SW 1271 (cell line): ENCODE data around the gene ARL3.
A peak's percentile ranks its signal among the peaks of the same experiment; 100 is the strongest.
"Not testable (repeated sequence)": the region's sequence is repeated elsewhere in the genome, so short reads cannot be mapped to it uniquely, and the experiment has no call there.

Experiments used
- DNase-seq, 2 experiments: peaks; one replicate each; lab custom pipeline; 2025; lab: John Stamatoyannopoulos, UW

ARL3 gene

GRCh38 chr10:102713814-102714620, at the start of gene ARL3:
Gene ARL3, minus strand, starts transcription at chr10:102714397. Its CDS starts 122 bp downstream, at chr10:102714275.
- DNase-seq, result peak; percentile 92 to 96

GRCh38 chr10:102763037-102763607, 48.9 kb upstream of the ARL3 start:
- DNase-seq, result no peak

- DNase-seq, result no peak
These were observed 48.3 kb upstream of the ARL3 start for GRCh38 chr10:102762401-102763015.

- DNase-seq, result no peak
These were observed 47.8 kb upstream of the ARL3 start for GRCh38 chr10:102761981-102762380.

- DNase-seq, result no peak
These were observed 45.5 kb upstream of the ARL3 start for GRCh38 chr10:102759497-102760210.

GRCh38 chr10:102758933-102759262, 44.7 kb upstream of the ARL3 start:
- not testable (repeated sequence) for DNase-seq

- DNase-seq, result no peak
These were observed 44.2 kb upstream of the ARL3 start for GRCh38 chr10:102758240-102758932.

GRCh38 chr10:102757323-102757722, 43.1 kb upstream of the ARL3 start:
- DNase-seq, result no peak

- no peak for DNase-seq
These were observed 39.5 kb upstream of the ARL3 start for GRCh38 chr10:102753718-102754117.

- DNase-seq, result peak in 1 of 2 experiments; percentile 26
These were observed 38.9 kb upstream of the ARL3 start for GRCh38 chr10:102752934-102753664.

GRCh38 chr10:102752266-102752930, 38.2 kb upstream of the ARL3 start:
- DNase-seq, result no peak

GRCh38 chr10:102745157-102745556, 31.0 kb upstream of the ARL3 start:
- DNase-seq, result no peak

- DNase-seq, result peak in 1 of 2 experiments; percentile 21
These were observed 30.3 kb upstream of the ARL3 start for GRCh38 chr10:102744374-102745051.

- peak; percentile 94 to 99 for DNase-seq
These were observed 29.6 kb upstream of the ARL3 start, which contains the start of gene WBP1L for GRCh38 chr10:102743588-102744373. Gene WBP1L, plus strand, starts transcription at chr10:102743948. Its CDS starts 106 bp downstream, at chr10:102744054.

- DNase-seq, result no peak
These were observed 28.9 kb upstream of the ARL3 start for GRCh38 chr10:102743078-102743587.

- not testable (repeated sequence) for DNase-seq
These were observed 28.1 kb upstream of the ARL3 start for GRCh38 chr10:102742313-102742712.

GRCh38 chr10:102741726-102742237, 27.6 kb upstream of the ARL3 start:
- DNase-seq, result no peak

- no peak for DNase-seq
These were observed 26.0 kb upstream of the ARL3 start for GRCh38 chr10:102740229-102740628.

GRCh38 chr10:102738692-102739121, 24.5 kb upstream of the ARL3 start:
- no peak for DNase-seq
